Measurements from ENCODE around the gene LGI1.

Gene LGI1

GRCh38 chr10:93757136-93757535, 600 bp upstream of the LGI1 start:
- Histone ChIP-seq H3K4me3 (ENCODE audit: low read depth, low read length) (no peak overlapping the region), H3K27me3 (ENCODE audit: control insufficient read depth, insufficient read depth, low read length) (peaks cover 34% of the 10 kb centered on the region), H3K9ac (ENCODE audit: low read depth, low read length) (no peak overlapping the region), H3K4me1 (ENCODE audit: control insufficient read depth, insufficient read depth, low read length) (peaks cover 41% of the 10 kb centered on the region), H3K36me3 (ENCODE audit: control insufficient read depth, insufficient read depth, low read length) (no peaks in the 10 kb centered on the region), H3K9me3 (ENCODE audit: control insufficient read depth, insufficient read depth, low read length) (no peaks in the 10 kb centered on the region)

- Histone ChIP-seq H3K36me3 (ENCODE audit: control insufficient read depth, insufficient read depth, low read length) (no peaks in the 10 kb centered on the region), H3K4me1 (ENCODE audit: control insufficient read depth, insufficient read depth, low read length) (peaks cover 41% of the 10 kb centered on the region), H3K9ac (ENCODE audit: low read depth, low read length) (no peak overlapping the region), H3K4me3 (ENCODE audit: low read depth, low read length) (peak overlapping the region; percentile 2), H3K9me3 (ENCODE audit: control insufficient read depth, insufficient read depth, low read length) (no peaks in the 10 kb centered on the region), H3K27me3 (ENCODE audit: control insufficient read depth, insufficient read depth, low read length) (peaks cover 28% of the 10 kb centered on the region)
These were observed 761 bp downstream of the LGI1 start for GRCh38 chr10:93758508-93758885.

- no peak overlapping the region for H3K4me3 ChIP-seq (ENCODE audit: low read depth, low read length)
- H3K36me3 ChIP-seq (ENCODE audit: control insufficient read depth, insufficient read depth, low read length), result no peaks in the 10 kb centered on the region
- peaks cover 25% of the 10 kb centered on the region for H3K27me3 ChIP-seq (ENCODE audit: control insufficient read depth, insufficient read depth, low read length)
- H3K9me3 ChIP-seq (ENCODE audit: control insufficient read depth, insufficient read depth, low read length), result no peaks in the 10 kb centered on the region
- H3K4me1 ChIP-seq (ENCODE audit: control insufficient read depth, insufficient read depth, low read length), result peaks cover 41% of the 10 kb centered on the region
- H3K9ac ChIP-seq (ENCODE audit: low read depth, low read length), result no peak overlapping the region
These were observed 1.2 kb downstream of the LGI1 start for GRCh38 chr10:93758891-93759410.

GRCh38 chr10:93760490-93760889, 2.8 kb downstream of the LGI1 start:
- Histone ChIP-seq H3K9ac (ENCODE audit: low read depth, low read length) (no peak overlapping the region), H3K36me3 (ENCODE audit: control insufficient read depth, insufficient read depth, low read length) (no peaks in the 10 kb centered on the region), H3K27me3 (ENCODE audit: control insufficient read depth, insufficient read depth, low read length) (peaks cover 25% of the 10 kb centered on the region), H3K4me1 (ENCODE audit: control insufficient read depth, insufficient read depth, low read length) (peaks cover 35% of the 10 kb centered on the region), H3K4me3 (ENCODE audit: low read depth, low read length) (no peak overlapping the region), H3K9me3 (ENCODE audit: control insufficient read depth, insufficient read depth, low read length) (no peaks in the 10 kb centered on the region)

GRCh38 chr10:93762979-93763391, 5.2 kb downstream of the LGI1 start:
- Histone ChIP-seq H3K4me3 (ENCODE audit: low read depth, low read length) (no peak overlapping the region), H3K4me1 (ENCODE audit: control insufficient read depth, insufficient read depth, low read length) (peaks cover 25% of the 10 kb centered on the region)

GRCh38 chr10:93766918-93767317, 9.2 kb downstream of the LGI1 start:
- no peaks in the 10 kb centered on the region for H3K9me3 ChIP-seq (ENCODE audit: control insufficient read depth, insufficient read depth, low read length)
- H3K36me3 ChIP-seq (ENCODE audit: control insufficient read depth, insufficient read depth, low read length), result no peaks in the 10 kb centered on the region
- no peak overlapping the region for H3K4me3 ChIP-seq (ENCODE audit: low read depth, low read length)
- H3K27me3 ChIP-seq (ENCODE audit: control insufficient read depth, insufficient read depth, low read length), result peaks cover 2% of the 10 kb centered on the region
- H3K9ac ChIP-seq (ENCODE audit: low read depth, low read length), result no peak overlapping the region
- H3K4me1 ChIP-seq (ENCODE audit: control insufficient read depth, insufficient read depth, low read length), result peaks cover 3% of the 10 kb centered on the region

More at GRCh38 chr10:93762979-93763391, 5.2 kb downstream of the LGI1 start:
- Histone ChIP-seq H3K36me3 (ENCODE audit: control insufficient read depth, insufficient read depth, low read length) (no peaks in the 10 kb centered on the region), H3K27me3 (ENCODE audit: control insufficient read depth, insufficient read depth, low read length) (peaks cover 13% of the 10 kb centered on the region), H3K9me3 (ENCODE audit: control insufficient read depth, insufficient read depth, low read length) (no peaks in the 10 kb centered on the region), H3K9ac (ENCODE audit: low read depth, low read length) (no peak overlapping the region)

- no peaks in the 10 kb centered on the region for H3K9me3 ChIP-seq (ENCODE audit: control insufficient read depth, insufficient read depth, low read length)
- no peak overlapping the region for H3K4me3 ChIP-seq (ENCODE audit: low read depth, low read length)
- no peaks in the 10 kb centered on the region for H3K36me3 ChIP-seq (ENCODE audit: control insufficient read depth, insufficient read depth, low read length)
- H3K4me1 ChIP-seq (ENCODE audit: control insufficient read depth, insufficient read depth, low read length), result peaks cover 3% of the 10 kb centered on the region
- H3K9ac ChIP-seq (ENCODE audit: low read depth, low read length), result no peak overlapping the region
- H3K27me3 ChIP-seq (ENCODE audit: control insufficient read depth, insufficient read depth, low read length), result peaks cover 1% of the 10 kb centered on the region
These were observed 10.1 kb downstream of the LGI1 start for GRCh38 chr10:93767724-93768399.

GRCh38 chr10:93768892-93769291, 11.2 kb downstream of the LGI1 start:
- Histone ChIP-seq H3K36me3 (ENCODE audit: control insufficient read depth, insufficient read depth, low read length) (no peaks in the 10 kb centered on the region), H3K4me3 (ENCODE audit: low read depth, low read length) (no peak overlapping the region), H3K27me3 (ENCODE audit: control insufficient read depth, insufficient read depth, low read length) (no peaks in the 10 kb centered on the region), H3K4me1 (ENCODE audit: control insufficient read depth, insufficient read depth, low read length) (peaks cover 3% of the 10 kb centered on the region), H3K9ac (ENCODE audit: low read depth, low read length) (no peak overlapping the region), H3K9me3 (ENCODE audit: control insufficient read depth, insufficient read depth, low read length) (no peaks in the 10 kb centered on the region)

- Histone ChIP-seq H3K27me3 (ENCODE audit: control insufficient read depth, insufficient read depth, low read length) (no peaks in the 10 kb centered on the region), H3K9me3 (ENCODE audit: control insufficient read depth, insufficient read depth, low read length) (no peaks in the 10 kb centered on the region), H3K4me3 (ENCODE audit: low read depth, low read length) (no peak overlapping the region), H3K36me3 (ENCODE audit: control insufficient read depth, insufficient read depth, low read length) (no peaks in the 10 kb centered on the region), H3K4me1 (ENCODE audit: control insufficient read depth, insufficient read depth, low read length) (peaks cover 3% of the 10 kb centered on the region), H3K9ac (ENCODE audit: low read depth, low read length) (no peak overlapping the region)
These were observed 13.6 kb downstream of the LGI1 start for GRCh38 chr10:93771354-93771753.

- Histone ChIP-seq H3K36me3 (ENCODE audit: control insufficient read depth, insufficient read depth, low read length) (no peaks in the 10 kb centered on the region), H3K9ac (ENCODE audit: low read depth, low read length) (no peak overlapping the region), H3K9me3 (ENCODE audit: control insufficient read depth, insufficient read depth, low read length) (no peaks in the 10 kb centered on the region), H3K27me3 (ENCODE audit: control insufficient read depth, insufficient read depth, low read length) (no peaks in the 10 kb centered on the region), H3K4me1 (ENCODE audit: control insufficient read depth, insufficient read depth, low read length) (no peaks in the 10 kb centered on the region), H3K4me3 (ENCODE audit: low read depth, low read length) (no peak overlapping the region)
These were observed 15.4 kb downstream of the LGI1 start for GRCh38 chr10:93773120-93773519.

GRCh38 chr10:93773705-93774104, 16.0 kb downstream of the LGI1 start:
- Histone ChIP-seq H3K27me3 (ENCODE audit: control insufficient read depth, insufficient read depth, low read length) (no peaks in the 10 kb centered on the region), H3K4me1 (ENCODE audit: control insufficient read depth, insufficient read depth, low read length) (no peaks in the 10 kb centered on the region), H3K9ac (ENCODE audit: low read depth, low read length) (no peak overlapping the region), H3K4me3 (ENCODE audit: low read depth, low read length) (no peak overlapping the region), H3K36me3 (ENCODE audit: control insufficient read depth, insufficient read depth, low read length) (no peaks in the 10 kb centered on the region), H3K9me3 (ENCODE audit: control insufficient read depth, insufficient read depth, low read length) (no peaks in the 10 kb centered on the region)

- no peaks in the 10 kb centered on the region for H3K9me3 ChIP-seq (ENCODE audit: control insufficient read depth, insufficient read depth, low read length)
- no peaks in the 10 kb centered on the region for H3K4me1 ChIP-seq (ENCODE audit: control insufficient read depth, insufficient read depth, low read length)
- H3K36me3 ChIP-seq (ENCODE audit: control insufficient read depth, insufficient read depth, low read length), result no peaks in the 10 kb centered on the region
- no peaks in the 10 kb centered on the region for H3K27me3 ChIP-seq (ENCODE audit: control insufficient read depth, insufficient read depth, low read length)
- no peak overlapping the region for H3K4me3 ChIP-seq (ENCODE audit: low read depth, low read length)
- no peak overlapping the region for H3K9ac ChIP-seq (ENCODE audit: low read depth, low read length)
These were observed 17.6 kb downstream of the LGI1 start for GRCh38 chr10:93775356-93775755.

Measured in iPS-15b (cell line).